Stimulated activated memory B cell treated with anti-CD40 and anti-IgM and Interleukin-4, amounts not matched to agents 10 μg/mL and 1 μg/mL and 100 μg/mL, for 72 hours (primary cell): ENCODE measurements around the gene AKR1D1.
"Not testable (repeated sequence)": the region's sequence is repeated elsewhere in the genome, so short reads cannot be mapped to it uniquely, and the experiment has no call there.

ENCODE experiments used
- ATAC-seq: fragments of 150-1000 bp; cut with Tn5 transposase; 2 replicates; pipeline ENCODE4 v1.10.0; 2021
- H3K27ac Mint-ChIP-seq: one replicate; pipeline ENCODE4 v1.8.0; 2022; ENCODE audit warnings: mild to moderate bottlenecking, mixed read lengths
- H3K27me3 Mint-ChIP-seq: one replicate; pipeline ENCODE4 v1.8.0; 2022; ENCODE audit warnings: mixed read lengths
- H3K36me3 Mint-ChIP-seq: one replicate; pipeline ENCODE4 v1.8.0; 2022; ENCODE audit warnings: mixed read lengths
- H3K4me1 Mint-ChIP-seq: one replicate; pipeline ENCODE4 v1.8.0; 2022; ENCODE audit warnings: mixed read lengths
- H3K4me3 Mint-ChIP-seq: one replicate; pipeline ENCODE4 v1.8.0; 2022; ENCODE audit warnings: mild to moderate bottlenecking, moderate library complexity, mixed read lengths
- H3K9me3 Mint-ChIP-seq: one replicate; pipeline ENCODE4 v1.8.0; 2022; ENCODE audit warnings: mixed read lengths

AKR1D1 gene

GRCh38 chr7:138089080-138089901 lies 13.0 kb downstream of the AKR1D1 start:
- H3K4me1 Mint-ChIP-seq = no peaks in the 10 kb centered on the region
- H3K4me3 Mint-ChIP-seq = no peak overlapping the region
- peaks cover 31% of the 10 kb centered on the region for H3K27me3 Mint-ChIP-seq
- H3K9me3 Mint-ChIP-seq = no peaks in the 10 kb centered on the region
- no peaks in the 10 kb centered on the region for H3K36me3 Mint-ChIP-seq
- no peak for ATAC-seq
- H3K27ac Mint-ChIP-seq = no peak overlapping the region

DNA sequence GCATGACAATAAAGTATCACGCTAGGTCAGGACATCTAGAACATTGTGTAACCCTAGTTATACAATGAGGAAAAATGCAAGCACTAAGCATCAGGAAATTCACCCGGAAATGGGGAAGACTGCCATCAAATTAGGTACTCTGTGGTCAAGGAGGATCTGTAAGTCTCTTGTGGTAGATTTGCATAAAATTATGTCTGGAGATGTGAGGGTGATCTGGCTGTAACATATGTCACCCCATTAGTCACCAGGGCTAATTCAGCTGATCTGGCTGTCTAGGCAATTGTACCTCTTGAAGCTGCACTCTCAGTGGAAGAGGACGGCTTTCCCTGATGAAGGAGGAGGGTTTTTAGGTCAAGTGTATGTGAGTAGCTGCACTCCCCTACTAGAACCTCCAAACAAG lies 14.8 kb downstream of the AKR1D1 start:
- Mint-ChIP-seq H3K4me1 (no peaks in the 10 kb centered on the region), H3K27me3 (peaks cover 30% of the 10 kb centered on the region), H3K4me3 (no peak overlapping the region), H3K27ac (no peak overlapping the region), H3K9me3 (no peaks in the 10 kb centered on the region), H3K36me3 (no peaks in the 10 kb centered on the region)
- ATAC-seq = no peak

DNA sequence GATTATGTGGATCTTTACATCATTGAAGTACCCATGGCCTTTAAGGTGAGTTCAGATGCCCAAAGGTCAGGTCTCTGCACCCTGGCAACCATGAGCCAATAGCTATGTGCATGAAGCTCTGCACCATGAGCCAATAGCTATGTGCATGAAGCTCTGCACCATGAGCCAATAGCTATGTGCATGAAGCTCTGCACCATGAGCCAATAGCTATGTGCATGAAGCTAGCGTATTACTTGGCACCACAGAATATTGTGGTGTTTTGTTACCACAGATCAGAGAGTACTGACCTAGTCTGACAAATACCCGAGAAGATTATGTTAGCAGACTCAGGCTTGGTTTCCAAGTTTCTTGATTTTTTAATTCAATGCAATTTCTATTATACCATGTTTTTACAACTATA lies 15.6 kb downstream of the AKR1D1 start:
- not testable (repeated sequence) for H3K4me1 Mint-ChIP-seq, H3K27ac Mint-ChIP-seq, H3K4me3 Mint-ChIP-seq, ATAC-seq, H3K36me3 Mint-ChIP-seq, H3K9me3 Mint-ChIP-seq
- H3K27me3 Mint-ChIP-seq = peaks cover 22% of the 10 kb centered on the region

DNA sequence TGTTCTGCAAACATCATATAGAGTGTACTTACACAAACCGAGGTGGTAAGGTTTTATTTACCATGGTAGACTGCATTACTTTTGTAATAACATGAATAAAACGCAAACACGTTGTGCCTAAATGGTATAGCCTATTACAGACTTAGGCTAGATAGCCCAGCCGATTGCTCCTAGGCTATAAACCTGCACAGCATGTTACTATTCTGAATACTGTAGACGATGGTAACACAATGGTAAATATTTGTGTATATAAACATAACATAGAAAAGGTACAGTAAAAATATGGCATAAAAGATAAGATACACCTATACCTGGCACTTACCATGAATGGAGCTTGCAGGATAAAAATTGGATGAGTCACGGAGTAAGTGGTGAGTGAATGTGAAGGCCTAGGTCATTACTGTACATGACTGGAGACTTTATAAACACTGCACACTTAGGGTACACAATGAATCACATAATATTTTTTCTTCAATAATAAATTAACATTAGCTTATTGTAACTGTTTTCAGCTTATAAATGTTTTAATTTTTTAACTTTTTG lies 16.3 kb downstream of the AKR1D1 start:
- H3K36me3 Mint-ChIP-seq = no peaks in the 10 kb centered on the region
- no peak overlapping the region for H3K27ac Mint-ChIP-seq
- no peaks in the 10 kb centered on the region for H3K4me1 Mint-ChIP-seq
- no peak overlapping the region for H3K4me3 Mint-ChIP-seq
- no peaks in the 10 kb centered on the region for H3K9me3 Mint-ChIP-seq
- peaks cover 15% of the 10 kb centered on the region for H3K27me3 Mint-ChIP-seq
- no peak for ATAC-seq

GRCh38 chr7:138095972-138096935 lies 20.0 kb downstream of the AKR1D1 start:
- Mint-ChIP-seq H3K27me3 (no peaks in the 10 kb centered on the region), H3K4me3 (no peak overlapping the region), H3K9me3 (peaks cover 2% of the 10 kb centered on the region), H3K4me1 (no peaks in the 10 kb centered on the region), H3K27ac (no peak overlapping the region), H3K36me3 (no peaks in the 10 kb centered on the region)
- ATAC-seq = no peak

DNA sequence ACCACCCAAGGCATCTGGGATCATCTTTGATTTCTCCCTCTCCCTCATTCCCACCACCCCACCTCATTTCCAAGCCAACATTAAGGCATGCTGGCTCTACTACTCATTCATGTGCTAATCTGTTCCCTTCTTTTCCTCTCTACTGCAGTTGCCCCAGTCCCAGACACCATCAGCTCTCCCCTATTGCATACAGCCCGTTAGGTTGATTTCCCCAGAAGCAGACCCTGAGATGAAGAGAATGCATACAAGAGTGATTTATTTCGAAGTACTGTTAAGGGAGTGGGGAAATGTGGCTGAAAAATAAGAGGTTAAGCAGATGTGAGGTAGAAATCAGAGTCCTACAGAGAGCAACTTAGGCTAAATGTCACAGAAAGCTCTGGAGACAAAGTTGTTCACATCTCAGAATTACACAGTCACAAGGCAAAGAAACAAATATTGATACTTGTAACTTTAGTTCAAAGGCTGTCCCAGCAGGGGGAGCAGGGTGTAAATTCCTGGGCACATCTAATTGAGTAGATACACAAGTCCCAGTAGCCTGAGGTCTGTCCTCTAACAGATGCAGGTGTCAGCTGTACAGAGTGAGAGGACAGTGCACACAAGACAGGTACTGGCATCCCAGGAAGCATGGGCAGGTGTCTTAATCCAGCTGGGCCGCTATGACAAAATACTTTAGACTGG lies 20.9 kb downstream of the AKR1D1 start:
- no peak overlapping the region for H3K4me3 Mint-ChIP-seq

DNA sequence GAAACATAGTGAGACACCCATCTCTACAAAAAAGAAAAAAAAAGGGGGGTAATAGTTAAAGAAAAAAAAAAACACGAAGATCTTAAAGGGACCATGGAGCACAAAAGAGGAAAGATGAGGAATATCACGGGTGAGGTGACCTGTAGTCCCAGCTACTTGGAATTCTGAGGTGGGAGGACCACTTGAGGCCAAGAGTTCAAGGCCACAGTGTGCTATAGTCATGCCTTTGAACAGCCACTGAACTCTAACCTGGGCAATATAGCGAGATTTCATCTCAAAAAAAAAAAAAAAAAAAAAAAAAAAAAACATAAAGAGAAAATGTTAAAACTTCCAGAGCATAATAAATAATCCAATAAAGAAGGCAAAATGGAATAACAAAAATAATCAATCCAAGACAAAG lies 23.6 kb downstream of the AKR1D1 start:
- no peak overlapping the region for H3K4me3 Mint-ChIP-seq

More for the DNA sequence above, 20.9 kb downstream of the AKR1D1 start:
- Mint-ChIP-seq H3K27me3 (no peaks in the 10 kb centered on the region), H3K36me3 (no peaks in the 10 kb centered on the region), H3K9me3 (peaks cover 2% of the 10 kb centered on the region), H3K4me1 (no peaks in the 10 kb centered on the region), H3K27ac (no peak overlapping the region)
- ATAC-seq = no peak

DNA sequence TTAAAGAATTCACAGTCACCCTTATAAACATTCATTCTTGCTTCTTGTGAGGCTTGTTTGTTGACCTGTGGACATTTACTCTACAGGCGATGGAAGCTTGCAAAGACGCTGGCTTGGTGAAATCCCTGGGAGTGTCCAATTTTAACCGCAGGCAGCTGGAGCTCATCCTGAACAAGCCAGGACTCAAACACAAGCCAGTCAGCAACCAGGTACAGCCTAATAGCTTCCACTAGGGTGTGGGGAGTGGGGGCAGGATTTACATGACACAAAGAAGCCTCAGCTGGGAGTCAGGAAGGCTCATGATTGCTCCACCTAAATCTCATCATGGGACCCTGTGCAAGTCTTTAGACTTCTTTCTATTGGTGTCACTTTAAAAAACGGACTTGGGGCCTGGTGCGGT lies 29.0 kb downstream of the AKR1D1 start:
- no peak for ATAC-seq
- Mint-ChIP-seq H3K27me3 (peaks cover 10% of the 10 kb centered on the region), H3K4me1 (no peaks in the 10 kb centered on the region), H3K36me3 (no peaks in the 10 kb centered on the region), H3K4me3 (no peak overlapping the region), H3K27ac (no peak overlapping the region), H3K9me3 (peaks cover 2% of the 10 kb centered on the region)

More for the DNA sequence above, 23.6 kb downstream of the AKR1D1 start:
- Mint-ChIP-seq H3K9me3 (peaks cover 2% of the 10 kb centered on the region), H3K36me3 (no peaks in the 10 kb centered on the region), H3K27ac (no peak overlapping the region), H3K27me3 (no peaks in the 10 kb centered on the region), H3K4me1 (no peaks in the 10 kb centered on the region)
- ATAC-seq = no peak

DNA sequence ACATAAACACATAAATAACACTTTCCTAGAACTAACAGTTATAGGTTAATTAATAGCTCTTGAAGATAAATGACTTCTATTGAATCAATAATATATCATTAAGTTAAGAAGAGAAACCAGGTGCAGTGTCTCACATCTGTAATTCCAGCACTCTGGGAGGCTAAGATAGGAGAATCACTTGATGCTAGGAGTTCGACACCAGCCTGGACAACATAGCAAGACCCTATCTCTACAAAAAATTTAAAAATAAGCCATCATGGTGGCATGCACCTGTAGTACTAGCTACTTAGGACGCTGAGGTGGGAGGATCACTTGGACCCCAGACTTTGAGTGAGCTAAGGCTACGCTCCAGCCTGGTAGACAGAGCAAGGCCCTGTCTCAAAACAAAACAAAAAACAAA lies 38.8 kb downstream of the AKR1D1 start:
- H3K36me3 Mint-ChIP-seq = no peaks in the 10 kb centered on the region
- H3K27me3 Mint-ChIP-seq = no peaks in the 10 kb centered on the region
- H3K9me3 Mint-ChIP-seq = peaks cover 3% of the 10 kb centered on the region
- H3K4me1 Mint-ChIP-seq = no peaks in the 10 kb centered on the region
- H3K4me3 Mint-ChIP-seq = no peak overlapping the region
- ATAC-seq = no peak
- H3K27ac Mint-ChIP-seq = no peak overlapping the region

- no peak overlapping the region for H3K27ac Mint-ChIP-seq
- no peaks in the 10 kb centered on the region for H3K4me1 Mint-ChIP-seq
- H3K27me3 Mint-ChIP-seq = no peaks in the 10 kb centered on the region
- no peaks in the 10 kb centered on the region for H3K36me3 Mint-ChIP-seq
- no peak overlapping the region for H3K4me3 Mint-ChIP-seq
- ATAC-seq = no peak
- H3K9me3 Mint-ChIP-seq = peaks cover 3% of the 10 kb centered on the region
These were observed 39.9 kb downstream of the AKR1D1 start for GRCh38 chr7:138116141-138116540.

- Mint-ChIP-seq H3K9me3 (peaks cover 3% of the 10 kb centered on the region), H3K4me1 (no peaks in the 10 kb centered on the region), H3K27ac (no peak overlapping the region), H3K36me3 (no peaks in the 10 kb centered on the region), H3K4me3 (no peak overlapping the region), H3K27me3 (no peaks in the 10 kb centered on the region)
- ATAC-seq = no peak
These were observed 40.6 kb downstream of the AKR1D1 start for GRCh38 chr7:138116892-138117291.

GRCh38 chr7:138120140-138120827 lies 44.0 kb downstream of the AKR1D1 start:
- H3K4me1 Mint-ChIP-seq = no peaks in the 10 kb centered on the region
- peaks cover 3% of the 10 kb centered on the region for H3K9me3 Mint-ChIP-seq
- H3K36me3 Mint-ChIP-seq = no peaks in the 10 kb centered on the region
- no peak overlapping the region for H3K27ac Mint-ChIP-seq
- H3K27me3 Mint-ChIP-seq = no peaks in the 10 kb centered on the region
- ATAC-seq = no peak
- H3K4me3 Mint-ChIP-seq = no peak overlapping the region

- no peaks in the 10 kb centered on the region for H3K4me1 Mint-ChIP-seq
- H3K27ac Mint-ChIP-seq = no peak overlapping the region
- no peak for ATAC-seq
- peaks cover 3% of the 10 kb centered on the region for H3K9me3 Mint-ChIP-seq
- no peaks in the 10 kb centered on the region for H3K27me3 Mint-ChIP-seq
- H3K4me3 Mint-ChIP-seq = no peak overlapping the region
- no peaks in the 10 kb centered on the region for H3K36me3 Mint-ChIP-seq
These were observed 45.9 kb downstream of the AKR1D1 start for GRCh38 chr7:138122162-138122561.

DNA sequence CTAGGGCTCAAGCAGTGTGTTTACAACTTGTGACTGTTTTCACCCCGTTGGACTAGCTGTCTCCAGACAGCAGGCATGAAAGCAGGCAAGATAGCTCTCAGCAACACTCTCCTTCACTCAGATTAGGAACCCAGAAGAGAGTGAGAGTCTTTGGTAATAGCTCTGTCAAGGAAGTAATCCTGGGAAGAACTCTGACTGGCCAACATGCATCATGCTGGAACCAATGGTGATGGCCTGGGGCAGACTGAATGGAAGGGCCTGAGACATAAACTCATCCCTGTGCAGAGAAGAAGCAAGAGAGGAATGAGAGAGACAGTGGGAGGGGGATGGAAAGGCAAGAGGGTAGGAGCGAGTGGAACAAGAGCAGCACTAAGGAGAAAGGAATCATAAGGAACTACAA lies 48.9 kb downstream of the AKR1D1 start:
- Mint-ChIP-seq H3K27me3 (no peaks in the 10 kb centered on the region), H3K4me1 (no peaks in the 10 kb centered on the region), H3K27ac (no peak overlapping the region), H3K4me3 (no peak overlapping the region), H3K36me3 (no peaks in the 10 kb centered on the region), H3K9me3 (peaks cover 3% of the 10 kb centered on the region)
- ATAC-seq = no peak
